GM18868 (cell line): ENCODE measurements around the gene YARS1.

Source experiments
- ATAC-seq: cut with Tn5 transposase; IDR thresholded peaks from one replicate; pipeline ENCODE4 v1.9.1; 2021; ENCODE audit warnings: mild to moderate bottlenecking, moderate library complexity; ENCODE audit not compliant: unreplicated experiment

The YARS1 gene

DNA sequence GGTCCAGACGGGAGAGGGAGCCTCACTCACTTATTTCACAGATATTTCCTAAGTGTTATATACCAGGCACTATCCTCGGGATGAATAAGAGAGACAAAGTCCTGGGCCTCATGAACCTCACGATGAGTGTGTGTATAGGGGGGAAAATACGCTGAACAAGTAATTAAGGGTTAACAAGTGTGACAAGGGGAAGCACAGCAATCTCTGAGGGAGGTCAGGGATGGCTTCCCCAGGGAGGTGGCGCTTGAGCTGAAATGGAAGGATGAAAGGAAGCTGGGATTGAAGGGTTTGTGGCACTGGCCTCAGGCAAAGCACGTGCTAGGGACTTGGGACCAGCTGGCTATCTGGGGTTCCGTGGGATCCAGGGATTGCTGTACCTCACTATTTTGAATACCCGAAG lies 68.2 kb downstream of the YARS1 start:
- no peak for ATAC-seq

DNA sequence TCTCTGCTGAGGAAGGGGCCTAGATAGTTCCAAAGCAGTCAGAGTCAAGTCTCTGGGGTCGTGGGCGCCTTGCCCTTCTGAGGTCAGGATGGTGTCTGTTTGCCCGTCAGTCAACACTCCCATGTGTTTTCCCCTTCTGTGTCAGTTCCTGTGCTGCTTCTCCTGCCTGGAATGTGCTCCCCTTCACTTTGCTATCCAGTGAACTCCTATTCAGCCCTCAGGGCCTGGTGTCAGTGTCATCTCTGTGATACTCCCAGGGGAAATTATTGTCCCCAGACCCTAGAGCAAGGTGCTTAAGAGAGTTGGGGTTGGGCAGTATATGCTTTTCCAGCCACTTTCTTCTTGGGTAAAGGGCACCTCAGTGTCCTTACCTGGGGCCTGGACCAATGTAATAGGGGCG lies 68.8 kb downstream of the YARS1 start:
- no peak for ATAC-seq

DNA sequence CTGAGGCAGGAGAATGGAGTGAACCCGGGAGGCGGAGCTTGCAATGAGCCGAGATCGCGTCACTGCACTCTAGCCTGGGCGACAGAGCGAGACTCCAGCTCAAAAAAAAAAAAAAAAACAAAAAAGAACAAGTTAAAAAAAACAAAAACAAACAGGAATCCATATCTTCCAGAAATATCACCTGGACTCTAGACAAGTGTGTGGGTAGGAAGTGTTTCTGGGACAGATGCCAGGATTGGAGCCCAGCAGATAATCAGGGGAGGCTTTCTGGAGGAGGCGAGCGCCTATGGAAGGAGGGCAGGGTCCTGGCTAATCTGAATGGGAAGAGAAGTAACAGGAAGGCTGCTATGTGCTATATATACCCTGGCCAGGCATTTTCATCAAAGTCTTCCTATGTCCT lies 71.0 kb downstream of the YARS1 start:
- no peak for ATAC-seq

DNA sequence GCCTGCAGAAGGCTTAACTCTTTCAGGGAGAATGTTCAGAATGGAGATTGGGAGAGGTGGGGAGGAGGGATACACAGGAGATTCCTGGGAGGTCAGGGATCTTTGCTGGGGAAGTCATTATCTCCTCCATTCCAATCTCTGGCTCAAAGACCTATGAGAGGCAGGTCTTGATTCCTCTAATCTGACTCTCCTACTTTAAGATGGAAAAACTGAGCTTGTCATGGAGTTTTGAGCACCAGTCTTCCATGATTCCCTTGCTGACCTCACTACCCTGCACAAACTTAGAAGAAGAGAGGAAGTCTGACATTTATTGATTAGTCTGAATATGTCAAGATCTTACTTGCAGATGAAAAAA lies 73.1 kb downstream of the YARS1 start:
- ATAC-seq = no peak

DNA sequence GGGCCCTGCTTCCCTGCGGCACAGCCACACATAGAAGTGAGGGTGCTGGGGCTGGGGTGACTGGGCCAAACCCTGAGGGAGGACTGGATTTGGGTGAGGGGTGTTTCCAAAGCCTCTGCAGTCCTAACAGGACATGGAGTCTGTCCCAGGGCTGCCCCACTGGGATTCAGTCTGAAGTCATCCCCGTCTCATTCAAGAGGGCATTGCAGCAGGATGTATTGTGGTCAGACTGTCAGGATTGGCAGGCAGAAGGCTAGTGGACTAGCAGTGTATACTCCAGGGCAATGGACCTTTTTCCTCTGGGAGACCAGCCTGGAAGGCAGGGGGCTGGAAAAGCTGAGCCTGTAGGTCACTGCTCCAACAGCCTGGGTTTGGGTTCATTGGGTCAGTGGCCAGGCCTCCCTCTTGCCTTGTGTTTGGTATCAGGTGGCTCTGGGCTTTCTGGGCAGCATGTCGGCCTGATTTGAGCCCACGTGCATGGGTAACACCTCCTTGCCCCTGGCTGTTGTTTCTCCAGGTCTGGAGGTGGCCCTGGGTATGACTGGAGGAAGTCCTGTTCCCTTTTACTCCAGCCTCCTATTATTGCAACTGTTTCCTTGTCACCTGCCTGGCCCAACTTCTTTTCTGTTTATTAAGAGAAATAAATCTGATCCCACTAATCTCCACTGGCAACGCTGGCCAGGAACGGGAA lies 73.6 kb downstream of the YARS1 start:
- ATAC-seq = no peak

DNA sequence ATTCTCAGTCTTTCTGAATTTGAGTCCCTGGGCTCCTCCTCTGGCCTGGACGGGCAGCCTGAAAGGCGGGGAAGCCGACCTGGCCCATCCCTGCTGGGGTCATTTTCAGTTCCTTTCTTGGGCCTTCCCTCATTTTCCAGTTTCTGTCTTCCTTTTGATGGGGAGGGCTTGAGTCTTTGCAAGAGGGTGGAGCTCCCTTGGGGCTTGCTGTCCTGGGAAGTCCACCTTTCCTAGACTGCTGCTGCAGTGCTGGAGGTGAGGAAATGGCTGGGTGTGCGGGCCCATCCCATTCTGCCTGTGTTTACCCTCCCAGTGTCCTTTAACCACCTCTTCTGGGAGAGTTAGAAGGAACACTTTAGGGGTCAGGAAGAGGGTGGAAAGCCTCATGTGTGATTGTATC lies 74.2 kb downstream of the YARS1 start:
- no peak for ATAC-seq

DNA sequence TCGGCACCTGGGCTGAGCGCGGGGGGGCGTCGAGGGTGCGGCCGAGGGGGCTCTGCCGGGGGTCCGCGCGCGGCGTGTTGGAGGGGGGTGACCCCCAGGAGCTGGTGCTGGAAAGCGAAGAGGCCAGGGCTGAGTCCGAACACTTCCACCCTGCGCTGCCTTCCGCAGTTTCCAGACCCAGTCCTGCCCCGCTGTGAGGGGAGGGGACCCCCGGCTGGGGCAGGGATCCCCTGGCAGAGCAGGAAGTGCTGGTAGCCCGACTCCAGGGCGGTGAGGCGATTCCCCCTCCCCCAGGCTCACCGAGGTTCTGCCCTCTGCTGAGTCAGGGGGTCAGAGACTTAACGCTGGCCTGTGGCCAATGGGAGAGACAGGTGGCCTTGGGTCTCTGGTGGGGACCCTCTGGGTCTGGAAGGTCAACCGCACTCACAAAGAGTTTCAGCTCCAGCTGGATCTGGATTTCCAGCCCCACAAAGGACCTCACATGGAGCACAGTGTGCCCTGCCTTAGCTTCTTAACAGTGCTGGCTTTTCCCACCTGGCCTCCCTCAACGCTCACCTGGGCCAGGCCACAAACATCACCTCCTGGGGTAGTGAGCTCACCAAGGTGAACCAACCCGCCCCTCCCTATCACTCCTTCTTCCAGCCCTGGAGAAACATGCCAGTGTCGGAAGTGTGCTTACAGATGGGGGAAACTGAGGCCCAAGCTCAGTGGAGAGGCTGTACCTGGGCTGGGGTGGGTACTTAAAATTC lies 74.8 kb downstream of the YARS1 start:
- ATAC-seq = no peak

DNA sequence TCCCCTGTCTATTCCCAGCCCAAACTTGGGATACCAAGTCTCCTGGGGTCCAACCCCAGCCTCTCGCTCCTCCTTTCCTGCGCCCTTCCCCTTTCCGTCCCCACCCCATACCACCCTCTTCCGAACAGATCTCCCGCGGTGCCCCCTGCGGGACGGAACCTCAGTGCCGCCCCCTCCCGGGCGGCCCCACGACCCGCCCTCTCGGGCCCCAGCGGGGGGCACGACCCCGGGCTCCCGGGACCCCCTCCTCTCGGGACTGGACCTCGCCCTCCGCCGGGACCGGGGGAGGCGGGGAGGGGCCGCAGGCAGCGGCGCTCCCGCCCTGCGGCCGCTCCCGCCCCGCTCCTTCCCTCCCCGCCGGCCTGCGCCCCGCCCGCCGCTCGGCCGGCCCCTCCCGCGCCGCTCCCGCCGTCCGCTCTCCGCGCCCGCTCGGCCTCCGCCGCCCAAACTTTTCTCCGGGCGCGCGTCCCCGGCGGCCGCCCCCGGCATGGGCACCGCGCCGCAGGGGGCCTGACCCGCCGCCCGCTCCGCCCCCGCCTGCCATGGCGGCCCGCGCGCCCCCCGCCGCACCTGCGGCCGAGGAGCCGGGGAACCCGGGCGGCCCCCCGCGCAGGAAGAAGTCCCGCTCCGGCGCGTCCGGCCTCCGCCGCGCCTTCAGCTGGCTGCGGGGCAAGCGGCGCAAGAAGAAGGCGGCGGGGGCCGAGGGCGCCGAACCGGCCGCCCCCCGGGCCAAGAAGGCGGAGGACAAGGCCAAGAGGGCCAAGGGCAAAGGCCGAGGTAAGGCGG lies 75.6 kb downstream of the YARS1 start:
- no peak for ATAC-seq

DNA sequence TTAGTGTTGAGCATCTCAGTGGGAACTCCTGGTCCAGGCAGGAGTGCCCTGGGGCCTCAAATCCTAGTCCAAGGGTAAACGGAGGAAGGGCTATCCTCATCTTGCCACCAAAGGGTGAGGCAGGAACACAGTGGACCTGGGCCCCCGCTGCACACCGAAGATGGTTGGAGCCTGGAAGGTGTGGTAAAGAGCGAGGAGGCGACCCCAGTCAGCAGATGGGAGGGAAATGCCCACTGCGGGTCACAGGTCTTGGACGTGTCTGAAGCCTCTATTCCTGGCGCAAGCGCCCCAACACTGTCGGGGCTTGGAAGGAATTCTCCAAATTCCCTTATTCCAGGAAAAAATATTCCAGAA lies 76.1 kb downstream of the YARS1 start:
- ATAC-seq = no peak

DNA sequence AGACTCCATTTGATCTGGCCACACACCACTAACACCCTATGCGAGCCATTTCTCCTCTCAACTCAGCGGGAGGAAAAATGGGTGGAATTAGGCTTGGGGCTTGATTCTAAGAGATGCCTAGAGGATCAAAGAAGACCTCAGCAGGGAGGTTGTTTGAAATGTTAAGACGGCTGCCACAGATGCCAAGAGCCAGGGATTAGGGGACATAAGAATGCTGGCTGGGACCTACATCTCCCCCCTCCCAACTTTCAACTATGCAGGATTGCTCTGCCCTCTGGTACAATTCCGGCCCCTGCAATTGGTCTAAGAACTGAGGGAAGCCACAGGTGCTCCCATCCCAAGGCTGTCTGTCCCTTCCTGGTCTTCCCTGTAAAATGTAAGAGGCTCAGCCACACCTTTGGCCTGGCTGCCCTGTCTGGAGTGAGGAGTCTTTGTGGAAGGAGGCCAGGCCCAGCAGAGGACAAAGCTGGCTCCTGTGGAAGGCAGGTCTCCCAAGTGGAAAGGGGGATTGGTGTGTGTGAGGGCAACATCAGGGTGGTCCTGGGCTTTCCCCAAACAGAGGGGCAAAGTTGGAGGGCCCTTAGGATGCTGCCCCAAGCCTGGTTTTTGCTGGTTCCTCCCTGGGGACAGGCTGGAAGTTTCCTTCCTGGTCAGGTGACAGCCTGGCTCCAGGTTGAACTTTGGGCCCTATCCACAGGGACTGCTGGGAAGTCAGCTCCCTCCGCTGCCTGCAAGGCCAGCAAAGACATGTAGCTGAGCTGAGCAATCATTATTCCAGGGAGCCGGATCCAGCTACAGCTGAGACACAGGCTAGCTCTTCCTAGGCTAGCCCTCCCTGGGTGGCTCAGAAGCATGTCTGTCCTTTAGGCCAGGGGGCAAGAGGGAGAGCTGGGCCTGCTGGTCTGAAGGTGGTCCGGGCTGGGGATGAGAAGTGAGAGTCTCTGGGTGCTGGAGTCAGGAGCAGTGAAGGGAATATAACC lies 80.1 kb downstream of the YARS1 start:
- no peak for ATAC-seq

DNA sequence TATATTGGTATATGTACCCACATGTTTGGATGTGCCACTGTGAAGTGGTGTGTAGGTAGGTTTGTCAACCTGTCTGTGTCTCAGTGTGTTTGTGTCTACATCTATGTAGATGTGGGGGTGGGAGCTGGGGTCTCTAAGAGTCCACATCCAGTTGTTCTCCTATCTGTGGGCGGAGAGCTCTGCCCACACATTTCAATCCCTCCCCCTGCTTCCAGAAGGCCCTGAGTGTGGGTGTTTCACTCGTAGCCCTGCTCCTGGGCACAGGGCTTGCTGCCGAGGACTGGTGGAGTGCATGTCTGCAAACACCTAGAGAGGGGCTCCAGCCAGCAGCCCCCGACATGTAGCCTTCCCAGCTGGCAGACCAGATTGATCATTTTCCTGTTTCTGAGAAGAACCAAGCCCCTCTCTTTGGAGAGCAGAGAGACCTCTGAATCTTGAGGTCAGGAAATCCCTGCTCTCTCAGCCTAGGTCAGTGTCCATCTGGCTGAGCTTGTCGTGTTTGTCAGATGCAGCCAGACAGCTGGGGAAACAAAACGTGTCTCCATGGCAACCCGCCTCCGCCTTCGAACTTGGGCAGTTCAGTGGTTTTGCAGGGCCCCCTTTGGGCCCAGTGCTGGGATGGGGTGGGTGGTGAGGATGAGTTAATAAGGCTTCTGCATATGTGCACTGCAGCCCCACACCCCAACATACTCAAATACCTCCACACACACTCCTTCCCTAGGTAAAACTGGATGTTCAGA lies 83.4 kb downstream of the YARS1 start:
- ATAC-seq = no peak

DNA sequence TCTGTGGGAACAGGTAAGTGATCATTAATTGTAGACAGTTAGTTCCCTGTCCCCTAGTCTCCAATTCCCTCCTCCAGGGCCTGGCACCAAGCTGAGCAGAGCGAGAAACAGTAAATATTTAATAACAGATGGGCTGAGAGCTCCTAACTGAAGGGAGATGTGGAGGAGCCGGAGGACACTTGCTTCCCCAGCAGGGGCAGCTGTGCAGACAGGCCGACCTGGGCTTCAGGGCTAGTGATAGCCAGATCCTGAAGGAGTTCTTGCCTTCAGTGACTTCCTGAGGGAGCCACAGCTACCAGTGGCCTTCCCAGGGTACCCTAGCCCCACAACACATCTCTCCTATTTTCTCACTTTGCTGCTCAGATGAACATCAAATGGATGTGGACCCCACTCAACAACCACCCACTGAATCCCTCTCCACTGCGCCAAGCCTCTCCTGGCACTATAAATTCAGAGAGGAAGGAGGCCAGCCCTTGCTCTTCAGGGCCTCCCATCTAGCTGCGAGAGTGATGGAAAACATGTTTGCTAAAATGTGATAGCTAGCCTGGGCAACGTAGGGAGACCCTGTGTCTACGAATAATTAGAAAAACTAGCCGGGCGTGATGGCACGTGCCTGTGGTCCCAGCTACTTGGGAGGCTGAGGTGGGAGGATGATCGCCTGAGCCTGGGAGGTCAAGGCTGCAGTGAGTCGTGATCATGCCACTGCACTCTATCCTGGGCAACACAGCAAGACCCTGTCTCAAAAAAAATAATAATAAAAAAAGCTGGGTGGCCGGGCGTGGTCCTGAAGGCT lies 87.7 kb downstream of the YARS1 start:
- no peak for ATAC-seq

DNA sequence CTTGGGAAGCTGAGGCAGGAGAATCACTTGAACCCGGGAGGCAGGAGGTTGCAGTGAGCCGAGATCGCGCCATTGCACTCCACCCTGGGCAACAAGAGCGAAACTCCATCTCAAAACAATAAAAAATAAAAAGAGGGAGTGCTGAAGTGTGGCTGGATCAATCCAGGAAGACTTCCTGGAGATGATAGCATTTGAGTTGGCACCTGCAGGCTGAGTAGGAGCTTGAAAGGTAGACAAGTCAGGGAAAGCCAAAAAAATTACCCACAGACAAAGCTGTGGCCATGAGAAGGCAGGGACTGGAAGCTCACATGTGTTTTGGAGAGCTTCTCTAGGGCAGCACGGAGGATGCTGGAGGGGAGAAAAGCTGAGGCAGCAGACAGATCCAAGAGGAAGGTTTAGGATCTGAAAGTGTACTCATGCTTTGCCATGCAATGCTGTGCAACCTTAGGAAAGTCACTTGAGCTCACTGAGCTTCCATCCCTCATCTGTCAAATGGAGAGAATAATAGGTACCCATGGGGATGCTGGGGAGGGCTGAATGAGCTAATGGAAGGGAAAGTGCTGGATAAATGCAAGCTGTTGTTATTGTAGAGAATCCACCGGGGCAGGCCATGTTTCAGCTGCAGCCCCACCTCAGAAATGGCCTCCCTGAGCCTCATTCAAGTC lies 88.6 kb downstream of the YARS1 start:
- ATAC-seq = no peak

DNA sequence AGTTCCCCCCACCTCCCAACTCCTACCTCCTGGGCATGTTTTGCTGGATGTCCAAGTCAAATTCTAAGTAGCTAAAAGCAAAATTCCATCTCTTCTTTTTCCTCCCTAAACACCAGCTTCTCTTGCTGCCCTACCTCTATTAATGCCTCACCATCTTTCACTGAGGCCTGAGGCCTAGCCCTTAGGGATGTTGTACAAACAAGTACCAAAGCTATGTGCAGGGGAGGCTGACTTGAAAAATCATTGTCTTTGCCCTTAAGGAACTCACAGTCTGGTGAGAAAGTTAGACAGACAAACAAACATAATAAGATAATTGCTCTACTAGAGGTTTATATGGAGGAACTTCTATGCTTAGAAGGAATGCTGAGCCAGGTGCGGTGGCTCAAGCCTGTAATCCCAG lies 89.3 kb downstream of the YARS1 start:
- ATAC-seq = no peak

DNA sequence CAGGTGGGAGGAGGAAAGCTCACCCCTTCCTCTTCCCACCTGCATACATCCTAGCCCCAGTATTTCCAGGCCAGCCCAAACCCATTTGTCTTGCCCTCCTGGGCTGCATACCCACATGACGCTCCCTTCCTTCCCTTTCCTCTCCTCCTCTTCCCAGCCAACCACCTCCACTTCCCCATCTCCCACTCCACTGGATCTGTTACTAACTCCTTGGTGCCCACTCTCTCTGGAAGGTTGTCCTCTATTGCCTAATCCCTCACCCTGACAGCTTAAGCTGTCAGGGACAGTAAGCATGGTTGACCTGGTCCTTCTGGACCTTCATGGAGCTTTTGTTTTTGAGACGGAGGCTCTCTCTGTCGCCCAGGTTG lies 91.6 kb downstream of the YARS1 start:
- no peak for ATAC-seq
